DMS79 treated with DMSO at 0.1 percent for 48 hours (cell line): Measurements from ENCODE around the gene IGSF9B.

Experiments used
- DNase-seq: peaks from one replicate; lab custom pipeline; 2025; lab: John Stamatoyannopoulos, UW

IGSF9B gene

GRCh38 chr11:133901316-133901715 is 55.5 kb downstream of the IGSF9B start:
- DNase-seq, result no peak

GRCh38 chr11:133900176-133901105 is 56.3 kb downstream of the IGSF9B start:
- no peak for DNase-seq

DNA sequence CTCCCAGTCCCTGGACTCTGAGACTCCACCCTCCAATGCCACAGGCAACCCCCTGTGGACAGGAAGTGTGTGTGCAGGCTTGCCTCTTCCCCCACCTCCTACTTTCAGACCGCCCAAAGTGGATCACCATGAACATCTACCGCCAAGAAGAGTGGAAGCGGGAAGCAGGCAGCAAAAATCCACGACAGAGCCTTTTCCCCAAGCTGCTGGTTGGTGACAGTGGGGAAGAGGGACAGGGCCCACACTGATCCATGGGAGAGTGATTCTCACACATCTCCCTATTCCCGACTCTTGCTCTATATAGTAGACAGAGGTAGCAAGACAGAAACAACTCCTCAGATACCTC is 58.0 kb downstream of the IGSF9B start:
- no peak for DNase-seq

GRCh38 chr11:133898031-133898769 is 58.6 kb downstream of the IGSF9B start:
- DNase-seq, result no peak

DNA sequence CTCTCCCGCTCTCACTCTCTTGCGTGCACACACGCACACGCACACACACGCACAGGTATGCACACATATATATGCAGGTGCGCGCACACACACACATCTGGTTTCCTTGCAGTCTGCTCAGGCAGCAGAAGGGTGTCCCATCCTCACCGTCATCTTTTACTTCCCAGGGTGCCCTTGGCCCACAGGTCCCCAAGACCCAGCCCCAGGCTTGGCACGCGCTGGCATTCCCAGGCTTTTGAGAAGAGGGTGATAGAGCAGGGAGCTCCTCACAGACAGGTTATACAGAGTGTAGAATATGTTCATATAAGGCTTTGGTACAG is 59.5 kb downstream of the IGSF9B start:
- DNase-seq, result no peak

DNA sequence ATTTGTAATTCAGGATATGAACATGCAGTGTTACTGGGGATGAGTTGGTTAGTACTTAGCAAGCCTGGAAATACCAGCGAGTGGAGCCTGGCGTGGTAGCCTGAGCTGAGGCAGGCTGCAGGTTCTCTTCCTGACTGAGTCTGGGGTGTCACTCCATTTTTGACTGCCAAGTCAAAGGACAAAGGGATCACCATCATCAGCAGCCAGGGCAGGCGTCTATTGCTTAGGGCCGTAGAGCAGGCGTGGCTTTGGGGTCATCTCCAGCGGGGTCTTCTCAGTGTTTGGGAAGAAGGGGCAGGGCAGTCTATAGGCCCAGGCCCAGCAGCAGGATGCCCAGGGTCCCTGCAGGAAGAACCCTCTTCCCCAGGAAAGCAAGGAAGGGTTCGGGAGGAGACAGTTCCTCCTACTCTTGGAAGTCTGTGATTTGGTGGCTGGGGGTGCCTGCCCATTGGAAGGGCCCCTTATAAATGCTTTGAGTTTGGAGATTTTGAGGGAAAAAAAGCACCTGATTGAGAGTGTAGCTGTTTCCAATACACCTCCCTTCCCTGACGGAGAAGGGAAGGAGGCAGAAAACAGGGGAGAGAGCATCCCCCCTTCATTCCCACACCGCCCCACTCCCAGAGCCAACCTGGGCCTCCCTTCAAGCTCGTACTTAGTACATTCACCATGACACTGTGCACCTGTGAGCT is 60.0 kb downstream of the IGSF9B start:
- DNase-seq, result no peak

DNA sequence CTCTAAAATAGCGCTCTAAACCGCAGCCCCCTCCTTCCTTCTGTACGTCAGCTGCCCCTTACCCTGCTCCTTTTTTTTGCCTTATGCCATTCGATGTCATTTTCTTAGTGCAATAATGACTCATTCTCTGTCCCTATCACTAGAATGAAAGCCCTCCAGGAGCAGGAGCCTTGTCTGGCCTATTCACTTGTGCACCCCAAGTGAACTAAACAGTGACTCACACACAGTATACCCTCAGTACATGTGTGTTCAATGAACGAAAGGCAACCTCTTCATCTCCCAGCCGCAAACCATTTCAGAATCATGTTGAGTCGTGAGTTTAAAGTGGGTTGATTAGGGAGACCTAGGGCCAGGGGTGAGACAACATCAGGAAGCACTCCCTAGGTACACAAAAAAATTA is 60.7 kb downstream of the IGSF9B start:
- no peak for DNase-seq

GRCh38 chr11:133895551-133895950 is 61.2 kb downstream of the IGSF9B start:
- no peak for DNase-seq

DNA sequence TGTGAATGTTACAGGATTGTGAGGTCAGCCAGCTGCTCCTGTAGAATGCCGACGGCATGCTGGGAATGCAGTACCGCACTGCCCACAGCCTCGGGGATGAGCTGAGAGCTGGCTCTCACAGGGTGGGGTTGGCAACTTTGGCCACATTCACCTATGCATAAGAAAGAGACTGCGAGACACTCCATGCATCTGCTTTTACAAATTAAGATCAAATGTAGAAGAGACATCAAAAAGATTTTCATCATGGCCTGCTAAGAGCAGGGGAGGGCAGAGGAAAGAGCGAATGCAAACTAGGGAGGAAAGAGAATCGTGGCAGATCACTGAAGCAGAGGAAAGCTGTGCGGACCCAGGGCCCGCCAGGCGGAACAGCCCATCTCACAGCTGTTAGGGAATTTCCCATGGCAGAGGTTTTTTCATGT is 61.7 kb downstream of the IGSF9B start:
- DNase-seq, result no peak

DNA sequence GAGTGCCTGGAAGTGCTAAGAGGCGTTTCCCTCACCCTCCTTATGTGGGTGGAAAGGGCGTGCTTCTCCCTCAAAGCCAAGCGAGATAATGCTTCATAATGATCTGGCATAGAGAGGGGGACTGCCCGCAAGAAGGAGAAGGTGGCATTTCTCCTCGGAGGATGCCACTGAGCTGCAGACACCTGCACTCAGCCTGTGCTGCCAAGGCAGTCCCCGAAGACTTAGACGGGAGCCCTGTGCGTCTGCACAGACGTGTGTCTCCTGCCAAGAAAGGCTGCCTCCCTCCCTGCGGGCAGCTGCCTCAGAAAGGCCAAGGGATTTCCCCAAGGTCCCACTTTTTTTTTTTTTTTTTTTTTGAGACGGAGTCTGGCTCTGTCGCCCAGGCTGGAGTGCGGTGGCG is 63.4 kb downstream of the IGSF9B start:
- DNase-seq, result no peak

DNA sequence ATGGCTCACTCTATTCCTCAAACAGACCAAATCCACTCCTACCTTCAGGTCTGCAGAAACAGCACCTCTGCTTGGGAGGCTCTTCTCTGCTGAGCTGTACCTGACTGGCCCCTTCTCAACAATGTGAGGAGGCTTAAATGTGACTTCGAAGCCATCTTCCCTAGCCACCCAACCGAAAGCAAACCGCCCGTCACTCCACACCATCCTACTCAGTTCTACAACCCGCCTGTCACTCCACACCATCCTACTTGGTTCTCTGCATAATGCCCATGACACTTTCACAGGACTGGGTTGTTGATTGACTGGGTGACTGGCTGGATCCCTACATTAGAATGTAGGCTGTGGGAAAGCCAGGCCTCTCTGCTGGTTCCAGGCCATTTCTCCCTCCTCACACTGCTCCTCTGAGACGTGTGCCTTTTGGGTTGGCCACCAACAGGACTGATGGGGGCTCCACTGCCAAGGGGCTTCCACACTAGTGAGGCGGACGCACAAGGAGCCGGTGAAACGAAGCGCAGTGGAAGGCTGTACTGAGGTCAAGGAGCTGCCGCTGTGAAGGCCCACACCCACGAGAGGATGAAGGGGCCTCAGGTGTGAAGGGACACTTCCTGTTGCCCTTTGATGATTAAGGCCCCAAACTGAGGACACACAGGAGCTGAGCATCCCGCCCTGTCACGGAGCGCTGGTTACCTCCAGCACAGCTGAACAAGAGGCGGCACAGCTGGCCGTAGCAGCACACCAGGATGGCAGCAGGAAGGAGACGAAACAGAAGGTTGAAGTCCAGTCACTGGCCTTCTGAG is 64.0 kb downstream of the IGSF9B start:
- DNase-seq, result no peak

- DNase-seq, result no peak
These were observed 64.6 kb downstream of the IGSF9B start for GRCh38 chr11:133892126-133892525.

GRCh38 chr11:133889893-133890292 is 66.9 kb downstream of the IGSF9B start:
- DNase-seq, result no peak

DNA sequence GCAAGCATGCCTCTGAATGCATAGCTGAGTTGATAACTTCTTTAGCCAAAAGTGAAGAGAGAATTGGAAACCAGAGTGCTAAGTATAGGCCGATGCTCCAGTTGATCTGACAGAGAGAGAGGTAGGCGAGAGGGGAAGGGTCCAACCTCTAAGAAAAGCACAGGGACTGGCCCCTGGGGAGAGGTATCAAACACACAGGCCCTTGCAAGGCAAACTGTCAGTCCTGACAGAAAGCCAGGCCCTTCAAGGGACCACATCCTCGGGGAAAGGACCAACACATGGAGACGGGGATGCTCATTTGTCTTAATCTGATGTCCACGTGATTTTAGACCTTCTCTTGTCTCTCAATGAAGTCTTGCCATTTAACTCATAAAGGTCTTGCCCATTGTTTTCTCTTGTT is 67.6 kb downstream of the IGSF9B start:
- DNase-seq, result no peak

- no peak for DNase-seq
These were observed 69.0 kb downstream of the IGSF9B start for GRCh38 chr11:133887692-133888332.

- DNase-seq, result no peak
These were observed 70.7 kb downstream of the IGSF9B start for GRCh38 chr11:133886029-133886428.

DNA sequence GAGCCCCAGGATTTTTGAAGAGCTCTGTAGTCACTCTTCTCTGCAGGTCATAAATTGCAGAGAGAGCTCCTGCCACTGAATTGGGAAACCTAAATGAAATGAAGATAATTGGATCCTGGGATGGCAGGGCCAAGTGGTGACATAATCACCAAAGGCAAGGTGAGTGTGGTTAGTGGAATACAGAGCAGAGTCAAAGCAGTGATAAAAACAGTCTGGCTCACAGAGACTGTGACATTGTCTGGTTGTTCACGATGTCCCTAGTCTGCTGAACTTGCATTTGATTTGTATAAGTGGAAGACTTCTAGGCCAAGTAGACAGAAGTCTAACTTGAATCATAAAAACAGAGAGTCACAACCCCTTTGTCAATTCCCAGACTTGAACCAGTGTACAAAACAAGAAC is 84.6 kb downstream of the IGSF9B start:
- no peak for DNase-seq

DNA sequence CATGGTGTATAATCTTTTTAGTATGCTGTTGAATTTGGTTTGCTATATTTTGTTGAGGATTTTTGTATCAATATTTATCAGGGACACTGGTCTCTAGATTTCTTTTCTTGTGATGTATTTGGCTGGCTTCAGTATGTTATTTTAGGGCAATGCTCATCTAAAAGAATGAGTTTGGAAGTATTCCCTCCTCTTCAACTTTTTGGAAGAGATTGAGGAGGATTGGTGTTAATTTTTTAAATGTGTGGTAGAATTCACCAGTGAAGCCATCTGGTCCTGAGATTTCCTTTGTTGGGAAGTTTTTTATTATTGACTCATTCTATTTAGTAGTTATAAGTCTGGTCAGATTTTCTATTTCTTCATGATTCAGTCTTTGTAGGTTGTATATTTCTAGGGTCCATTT is 89.3 kb downstream of the IGSF9B start:
- no peak for DNase-seq

DNA sequence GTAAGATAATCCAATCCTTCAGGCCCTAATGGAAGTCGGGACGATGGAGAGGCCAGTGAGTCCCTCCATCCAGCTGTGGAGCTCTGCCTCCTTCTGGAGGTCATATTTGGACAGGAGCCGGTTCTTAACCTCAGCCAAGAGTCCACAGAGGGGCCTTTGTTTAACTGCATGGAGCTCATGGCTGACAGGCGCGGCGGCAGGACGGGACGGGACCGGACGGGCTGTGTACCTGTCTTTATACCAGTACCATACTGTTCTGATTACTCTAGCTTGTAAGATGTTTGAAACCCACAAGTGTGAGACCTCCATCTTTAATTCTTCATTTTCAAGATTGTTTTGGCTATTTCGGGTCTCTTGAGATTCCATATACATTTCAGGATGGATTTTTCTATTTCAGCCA is 91.3 kb downstream of the IGSF9B start:
- DNase-seq, result no peak

- no peak for DNase-seq
These were observed 92.0 kb downstream of the IGSF9B start for GRCh38 chr11:133864756-133865155.

GRCh38 chr11:133860151-133860550 is 96.6 kb downstream of the IGSF9B start:
- DNase-seq, result no peak
